ENCODE measurements around the gene ADGRF5. TPM values are rescaled to one million over a fixed set of nuclear protein-coding genes. Genes with fewer than 3 reads are reported as not detected.

Gene ADGRF5
- polyA plus RNA-seq (2012; ENCODE audit: low read depth, missing spikeins): 0.01 TPM

- DNase-seq (ENCODE audit: insufficient read length, low spot score) (no peak), FAIRE-seq (no peak)
- TF ChIP-seq POLR2AphosphoS5 (IDR thresholded peaks at IDR 0.05; ENCODE audit: low read depth, low read length): no peak
- TF ChIP-seq POU2F2 (IDR thresholded peaks at IDR 0.05; ENCODE audit: low read depth, low read length): no peak
- TF ChIP-seq SPI1 (IDR thresholded peaks at IDR 0.05; ENCODE audit: low read depth, low read length): no peak
- no peak for TF ChIP-seq PAX5 (IDR thresholded peaks at IDR 0.05; ENCODE audit: insufficient read depth, low read length, severe bottlenecking)
- TF ChIP-seq POLR2A (IDR thresholded peaks at IDR 0.05; ENCODE audit: low read depth, low read length): no peak
- no peak for TF ChIP-seq TAF1 (IDR thresholded peaks at IDR 0.05; ENCODE audit: low read depth, low read length)
Observed at GRCh38 chr6:46921731-46922130, at the start of gene ADGRF5. TSS of gene ADGRF5 (minus strand) at chr6:46921938. CDS start at chr6:46906762, 15,176 bp downstream.

- no peak for TF ChIP-seq POLR2A (IDR thresholded peaks at IDR 0.05; ENCODE audit: low read depth, low read length)
- no peak for TF ChIP-seq TAF1 (IDR thresholded peaks at IDR 0.05; ENCODE audit: low read depth, low read length)
- TF ChIP-seq SPI1 (IDR thresholded peaks at IDR 0.05; ENCODE audit: low read depth, low read length): no peak
- no peak for TF ChIP-seq POLR2AphosphoS5 (IDR thresholded peaks at IDR 0.05; ENCODE audit: low read depth, low read length)
- TF ChIP-seq PAX5 (IDR thresholded peaks at IDR 0.05; ENCODE audit: insufficient read depth, low read length, severe bottlenecking): no peak
- TF ChIP-seq POU2F2 (IDR thresholded peaks at IDR 0.05; ENCODE audit: low read depth, low read length): no peak
- no peak for DNase-seq (ENCODE audit: insufficient read length, low spot score)
- FAIRE-seq: no peak
Observed at GRCh38 chr6:46969206-46969605, 47.5 kb upstream of the ADGRF5 start.

DNA sequence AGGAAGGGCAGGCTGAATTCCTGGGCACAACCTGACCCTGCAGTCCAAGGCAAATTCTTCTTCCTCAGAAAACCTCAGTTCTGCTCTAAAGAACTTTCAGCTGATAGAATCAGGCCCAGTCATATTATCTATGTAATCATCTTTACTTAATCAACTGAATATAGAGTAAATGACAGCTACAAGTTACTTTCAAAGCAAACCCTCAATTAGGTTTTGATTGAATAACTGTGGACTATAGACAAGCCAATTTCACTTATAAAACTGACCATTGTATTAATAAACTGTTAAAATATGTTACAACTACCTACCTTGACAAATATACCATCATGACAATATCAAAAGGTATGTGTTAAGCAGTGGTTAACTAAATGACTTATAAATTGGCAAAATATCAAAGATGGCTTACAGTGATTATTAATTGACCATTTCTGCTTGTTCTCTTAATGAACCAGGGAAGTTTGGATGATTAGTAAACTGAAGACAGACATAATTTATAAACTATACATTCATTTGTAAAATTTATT, 46.1 kb upstream of the ADGRF5 start:
- TF ChIP-seq PAX5 (IDR thresholded peaks at IDR 0.05; ENCODE audit: insufficient read depth, low read length, severe bottlenecking): no peak
- no peak for TF ChIP-seq POLR2A (IDR thresholded peaks at IDR 0.05; ENCODE audit: low read depth, low read length)
- TF ChIP-seq POLR2AphosphoS5 (IDR thresholded peaks at IDR 0.05; ENCODE audit: low read depth, low read length): no peak
- no peak for TF ChIP-seq TAF1 (IDR thresholded peaks at IDR 0.05; ENCODE audit: low read depth, low read length)
- no peak for TF ChIP-seq POU2F2 (IDR thresholded peaks at IDR 0.05; ENCODE audit: low read depth, low read length)
- no peak for TF ChIP-seq SPI1 (IDR thresholded peaks at IDR 0.05; ENCODE audit: low read depth, low read length)
- DNase-seq (ENCODE audit: insufficient read length, low spot score) (no peak), FAIRE-seq (no peak)

DNA sequence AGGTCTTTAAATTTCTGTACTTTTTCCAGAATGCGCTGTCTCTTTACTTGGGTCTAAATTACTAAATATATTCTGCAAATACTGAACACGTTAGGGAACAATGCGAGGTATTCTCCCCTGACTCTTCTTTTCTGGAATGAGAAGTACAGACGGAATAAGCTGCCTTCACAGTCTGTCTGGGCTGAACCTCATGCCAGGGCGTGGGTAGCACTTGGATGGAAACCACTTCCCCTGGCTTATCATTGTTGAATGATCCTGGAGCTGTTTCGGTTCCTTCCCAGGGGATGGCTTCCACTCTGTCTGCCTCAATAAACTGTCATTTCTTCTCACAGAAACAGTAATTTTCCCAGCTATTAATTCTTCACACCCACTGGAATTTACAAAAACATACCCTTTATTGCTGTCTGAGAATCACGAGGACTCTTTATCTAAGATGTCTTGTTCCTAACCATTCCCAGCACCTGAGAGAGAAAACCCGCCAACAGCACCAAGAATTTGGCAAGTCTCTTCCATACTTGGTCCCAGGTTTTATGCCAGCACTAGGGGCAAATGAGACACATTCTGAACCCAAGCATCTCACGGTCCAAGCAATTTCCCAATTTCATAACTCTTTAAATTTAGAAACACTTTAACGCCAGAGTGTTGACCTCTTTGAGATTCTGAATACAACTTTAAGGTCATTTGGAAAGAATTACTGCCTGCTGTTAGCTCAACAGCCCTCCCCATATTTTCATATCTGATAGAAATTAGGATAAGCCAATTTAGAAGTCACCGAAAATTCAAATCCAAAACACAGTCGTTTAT, 43.2 kb upstream of the ADGRF5 start:
- DNase-seq (ENCODE audit: insufficient read length, low spot score): no peak
- FAIRE-seq: no peak
- TF ChIP-seq TAF1 (IDR thresholded peaks at IDR 0.05; ENCODE audit: low read depth, low read length) (no peak), POLR2A (IDR thresholded peaks at IDR 0.05; ENCODE audit: low read depth, low read length) (no peak), PAX5 (IDR thresholded peaks at IDR 0.05; ENCODE audit: insufficient read depth, low read length, severe bottlenecking) (no peak), POU2F2 (IDR thresholded peaks at IDR 0.05; ENCODE audit: low read depth, low read length) (no peak), SPI1 (IDR thresholded peaks at IDR 0.05; ENCODE audit: low read depth, low read length) (no peak), POLR2AphosphoS5 (IDR thresholded peaks at IDR 0.05; ENCODE audit: low read depth, low read length) (no peak)

GRCh38 chr6:46963626-46964025, 41.9 kb upstream of the ADGRF5 start:
- DNase-seq (ENCODE audit: insufficient read length, low spot score) (no peak), FAIRE-seq (no peak)

GRCh38 chr6:46963039-46963438, 41.3 kb upstream of the ADGRF5 start:
- no peak for TF ChIP-seq POU2F2 (IDR thresholded peaks at IDR 0.05; ENCODE audit: low read depth, low read length)
- TF ChIP-seq POLR2AphosphoS5 (IDR thresholded peaks at IDR 0.05; ENCODE audit: low read depth, low read length): no peak
- TF ChIP-seq SPI1 (IDR thresholded peaks at IDR 0.05; ENCODE audit: low read depth, low read length): no peak
- no peak for TF ChIP-seq POLR2A (IDR thresholded peaks at IDR 0.05; ENCODE audit: low read depth, low read length)
- no peak for TF ChIP-seq TAF1 (IDR thresholded peaks at IDR 0.05; ENCODE audit: low read depth, low read length)
- no peak for TF ChIP-seq PAX5 (IDR thresholded peaks at IDR 0.05; ENCODE audit: insufficient read depth, low read length, severe bottlenecking)
- FAIRE-seq (no peak), DNase-seq (ENCODE audit: insufficient read length, low spot score) (no peak)

More at GRCh38 chr6:46963626-46964025, 41.9 kb upstream of the ADGRF5 start:
- no peak for TF ChIP-seq POLR2A (IDR thresholded peaks at IDR 0.05; ENCODE audit: low read depth, low read length)
- no peak for TF ChIP-seq POLR2AphosphoS5 (IDR thresholded peaks at IDR 0.05; ENCODE audit: low read depth, low read length)
- TF ChIP-seq PAX5 (IDR thresholded peaks at IDR 0.05; ENCODE audit: insufficient read depth, low read length, severe bottlenecking): no peak

DNA sequence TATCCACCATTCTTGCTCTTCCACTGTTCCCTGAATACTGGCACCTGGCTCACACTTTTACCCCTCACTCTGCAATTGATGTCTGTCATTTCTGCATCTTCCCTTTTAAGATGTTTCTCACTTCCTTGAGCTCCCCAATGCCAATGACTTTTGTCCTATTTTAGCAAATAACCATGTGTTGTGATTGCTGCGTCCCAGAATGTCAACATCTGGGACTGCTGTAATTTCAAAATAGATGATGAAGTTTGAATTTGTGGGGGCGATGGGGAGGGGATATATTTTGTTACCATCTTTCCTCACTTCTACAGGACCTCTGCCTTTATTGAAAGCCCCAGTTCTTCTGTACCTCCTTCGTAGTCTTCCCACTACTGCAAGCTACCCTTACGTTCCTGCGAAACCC, 40.0 kb upstream of the ADGRF5 start:
- no peak for FAIRE-seq
- TF ChIP-seq TAF1 (IDR thresholded peaks at IDR 0.05; ENCODE audit: low read depth, low read length) (no peak), POU2F2 (IDR thresholded peaks at IDR 0.05; ENCODE audit: low read depth, low read length) (no peak), POLR2A (IDR thresholded peaks at IDR 0.05; ENCODE audit: low read depth, low read length) (no peak), PAX5 (IDR thresholded peaks at IDR 0.05; ENCODE audit: insufficient read depth, low read length, severe bottlenecking) (no peak), SPI1 (IDR thresholded peaks at IDR 0.05; ENCODE audit: low read depth, low read length) (no peak), POLR2AphosphoS5 (IDR thresholded peaks at IDR 0.05; ENCODE audit: low read depth, low read length) (no peak)
- no peak for DNase-seq (ENCODE audit: insufficient read length, low spot score)

- DNase-seq (ENCODE audit: insufficient read length, low spot score) (no peak), FAIRE-seq (no peak)
Observed at GRCh38 chr6:46961232-46961631, 39.5 kb upstream of the ADGRF5 start.

DNA sequence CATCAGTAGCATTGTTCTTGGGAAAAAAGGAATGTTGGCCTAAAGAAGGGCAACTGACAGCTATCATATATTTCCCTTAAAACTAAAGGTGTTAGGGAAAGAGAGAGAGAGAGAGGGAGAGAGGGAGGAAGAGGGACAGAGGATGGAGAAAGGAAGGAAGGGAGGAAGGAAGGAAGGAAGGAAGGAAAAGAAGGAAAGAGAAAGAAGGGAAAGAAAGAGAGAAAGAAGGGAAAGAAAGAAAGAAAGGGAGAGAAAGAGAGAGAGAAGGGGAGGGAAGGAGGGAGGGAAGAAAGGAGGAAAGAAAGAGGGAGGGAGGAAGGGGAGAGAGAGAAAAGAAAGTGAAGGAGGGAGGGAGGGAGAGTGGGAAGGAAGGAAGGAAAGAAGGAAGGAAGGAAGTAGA, 37.7 kb upstream of the ADGRF5 start:
- no peak for TF ChIP-seq PAX5 (IDR thresholded peaks at IDR 0.05; ENCODE audit: insufficient read depth, low read length, severe bottlenecking)
- TF ChIP-seq POLR2AphosphoS5 (IDR thresholded peaks at IDR 0.05; ENCODE audit: low read depth, low read length): no peak
- TF ChIP-seq POU2F2 (IDR thresholded peaks at IDR 0.05; ENCODE audit: low read depth, low read length): no peak
- TF ChIP-seq SPI1 (IDR thresholded peaks at IDR 0.05; ENCODE audit: low read depth, low read length): no peak
- no peak for TF ChIP-seq POLR2A (IDR thresholded peaks at IDR 0.05; ENCODE audit: low read depth, low read length)
- TF ChIP-seq TAF1 (IDR thresholded peaks at IDR 0.05; ENCODE audit: low read depth, low read length): no peak
- no peak for FAIRE-seq
- DNase-seq (ENCODE audit: insufficient read length, low spot score): no peak

More at GRCh38 chr6:46961232-46961631, 39.5 kb upstream of the ADGRF5 start:
- TF ChIP-seq POLR2AphosphoS5 (IDR thresholded peaks at IDR 0.05; ENCODE audit: low read depth, low read length) (no peak), POU2F2 (IDR thresholded peaks at IDR 0.05; ENCODE audit: low read depth, low read length) (no peak), TAF1 (IDR thresholded peaks at IDR 0.05; ENCODE audit: low read depth, low read length) (no peak), SPI1 (IDR thresholded peaks at IDR 0.05; ENCODE audit: low read depth, low read length) (no peak), POLR2A (IDR thresholded peaks at IDR 0.05; ENCODE audit: low read depth, low read length) (no peak), PAX5 (IDR thresholded peaks at IDR 0.05; ENCODE audit: insufficient read depth, low read length, severe bottlenecking) (no peak)
